HUES64 (cell line): ENCODE results near the gene IWS1.

Experiments used
- H3K27ac ChIP-seq: 2 replicates; pipeline ENCODE4 v1.7.0; 2013; ENCODE audit warnings: low read depth, low read length, inconsistent platforms
- H3K27me3 ChIP-seq: 2 replicates; pipeline ENCODE4 v1.6.1; 2013; ENCODE audit warnings: mild to moderate bottlenecking, low read length; ENCODE audit not compliant: insufficient read depth
- H3K36me3 ChIP-seq: 2 replicates; pipeline ENCODE4 v1.6.1; 2013; ENCODE audit warnings: mild to moderate bottlenecking, low read length; ENCODE audit not compliant: insufficient read depth
- H3K4me1 ChIP-seq: 2 replicates; pipeline ENCODE4 v1.6.1; 2013; ENCODE audit warnings: mild to moderate bottlenecking, low read length, moderate library complexity; ENCODE audit not compliant: insufficient read depth
- H3K4me3 ChIP-seq: 2 replicates; pipeline ENCODE4 v1.5.1; 2013; ENCODE audit warnings: mild to moderate bottlenecking, low read length, moderate library complexity
- H3K9ac ChIP-seq: 2 replicates; pipeline ENCODE4 v1.6.1; 2013; ENCODE audit warnings: mild to moderate bottlenecking, low read depth, low read length
- H3K9me3 ChIP-seq: 2 replicates; pipeline ENCODE4 v1.6.1; 2013; ENCODE audit warnings: low read depth, low read length; ENCODE audit not compliant: insufficient read depth
- WGBS: fragments of 150-250, 120-280 bp; methylation state at CpG from one replicate; pipeline ENCODE4 v1.1.7; 2013; ENCODE audit warnings: missing lambda C conversion rate; 5-methylcytosine and 5-hydroxymethylcytosine counted together

Gene IWS1

GRCh38 chr2:127512362-127512761, 13.9 kb downstream of the IWS1 start:
- H3K9me3 ChIP-seq = no peaks in the 10 kb centered on the region
- peaks cover 26% of the 10 kb centered on the region for H3K4me1 ChIP-seq
- WGBS = 95% methylated on average over 4 of the region's 4 CpGs
- H3K27me3 ChIP-seq = no peaks in the 10 kb centered on the region
- no peak overlapping the region for H3K27ac ChIP-seq
- H3K4me3 ChIP-seq = no peak overlapping the region
- peaks cover 37% of the 10 kb centered on the region for H3K36me3 ChIP-seq
- no peak overlapping the region for H3K9ac ChIP-seq

GRCh38 chr2:127511917-127512316, 14.4 kb downstream of the IWS1 start:
- WGBS = no CpG with 5 or more reads among the region's 1 CpG
- H3K27me3 ChIP-seq = no peaks in the 10 kb centered on the region
- H3K36me3 ChIP-seq = peaks cover 32% of the 10 kb centered on the region
- no peak overlapping the region for H3K9ac ChIP-seq
- H3K4me1 ChIP-seq = peaks cover 26% of the 10 kb centered on the region
- H3K4me3 ChIP-seq = no peak overlapping the region
- no peaks in the 10 kb centered on the region for H3K9me3 ChIP-seq
- H3K27ac ChIP-seq = no peak overlapping the region

- Histone ChIP-seq H3K9me3 (no peaks in the 10 kb centered on the region), H3K27ac (no peak overlapping the region), H3K36me3 (peaks cover 34% of the 10 kb centered on the region), H3K4me3 (no peak overlapping the region), H3K9ac (no peak overlapping the region), H3K27me3 (no peaks in the 10 kb centered on the region), H3K4me1 (peaks cover 26% of the 10 kb centered on the region)
- WGBS = 93% methylated on average over 6 of the region's 6 CpGs
Observed at GRCh38 chr2:127511090-127511695, 15.1 kb downstream of the IWS1 start.

GRCh38 chr2:127510073-127510472, 16.2 kb downstream of the IWS1 start:
- Histone ChIP-seq H3K9me3 (no peaks in the 10 kb centered on the region), H3K9ac (no peak overlapping the region), H3K27me3 (no peaks in the 10 kb centered on the region), H3K27ac (no peak overlapping the region), H3K4me3 (no peak overlapping the region), H3K36me3 (peaks cover 33% of the 10 kb centered on the region), H3K4me1 (peaks cover 17% of the 10 kb centered on the region; the same call in 1 of the 2 replicates)
- WGBS = 95% methylated on average over 2 of the region's 2 CpGs

- Histone ChIP-seq H3K36me3 (peaks cover 38% of the 10 kb centered on the region), H3K9me3 (no peaks in the 10 kb centered on the region), H3K27me3 (no peaks in the 10 kb centered on the region), H3K4me3 (no peak overlapping the region), H3K4me1 (0 out of 2 replicates have a peak, but pooled peaks cover 4% of the 10 kb centered on the region), H3K27ac (no peak overlapping the region), H3K9ac (no peak overlapping the region)
- WGBS = 90% methylated on average over 3 of the region's 3 CpGs
Observed at GRCh38 chr2:127508631-127509034, 17.7 kb downstream of the IWS1 start.

GRCh38 chr2:127508023-127508630, 18.2 kb downstream of the IWS1 start:
- WGBS = 91% methylated on average over 4 of the region's 4 CpGs
- Histone ChIP-seq H3K36me3 (peaks cover 43% of the 10 kb centered on the region), H3K27ac (no peak overlapping the region), H3K4me3 (no peak overlapping the region), H3K9ac (no peak overlapping the region), H3K9me3 (no peaks in the 10 kb centered on the region), H3K4me1 (no peaks in the 10 kb centered on the region), H3K27me3 (no peaks in the 10 kb centered on the region)

- H3K36me3 ChIP-seq = peaks cover 55% of the 10 kb centered on the region
- no peak overlapping the region for H3K9ac ChIP-seq
- 100% methylated on average over 1 of the region's 1 CpG for WGBS
- no peak overlapping the region for H3K27ac ChIP-seq
- H3K4me1 ChIP-seq = no peaks in the 10 kb centered on the region
- no peaks in the 10 kb centered on the region for H3K9me3 ChIP-seq
- no peak overlapping the region for H3K4me3 ChIP-seq
- no peaks in the 10 kb centered on the region for H3K27me3 ChIP-seq
Observed at GRCh38 chr2:127506510-127506909, 19.8 kb downstream of the IWS1 start.

GRCh38 chr2:127504552-127505430, 21.5 kb downstream of the IWS1 start:
- 92% methylated on average over 11 of the region's 11 CpGs for WGBS
- no peaks in the 10 kb centered on the region for H3K4me1 ChIP-seq
- H3K4me3 ChIP-seq = no peak overlapping the region
- no peak overlapping the region for H3K9ac ChIP-seq
- peaks cover 67% of the 10 kb centered on the region for H3K36me3 ChIP-seq
- H3K27me3 ChIP-seq = no peaks in the 10 kb centered on the region
- no peak overlapping the region for H3K27ac ChIP-seq
- H3K9me3 ChIP-seq = no peaks in the 10 kb centered on the region

GRCh38 chr2:127503491-127503890, 22.8 kb downstream of the IWS1 start:
- peaks cover 77% of the 10 kb centered on the region for H3K36me3 ChIP-seq
- H3K27me3 ChIP-seq = no peaks in the 10 kb centered on the region
- no peaks in the 10 kb centered on the region for H3K4me1 ChIP-seq
- no peak overlapping the region for H3K4me3 ChIP-seq
- WGBS = 97% methylated on average over 2 of the region's 2 CpGs
- H3K27ac ChIP-seq = no peak overlapping the region
- H3K9ac ChIP-seq = no peak overlapping the region
- H3K9me3 ChIP-seq = no peaks in the 10 kb centered on the region

- no peaks in the 10 kb centered on the region for H3K4me1 ChIP-seq
- WGBS = 88% methylated on average over 2 of the region's 2 CpGs
- no peak overlapping the region for H3K4me3 ChIP-seq
- no peaks in the 10 kb centered on the region for H3K9me3 ChIP-seq
- peaks cover 97% of the 10 kb centered on the region for H3K36me3 ChIP-seq
- H3K27ac ChIP-seq = no peak overlapping the region
- H3K27me3 ChIP-seq = no peaks in the 10 kb centered on the region
- no peak overlapping the region for H3K9ac ChIP-seq
Observed at GRCh38 chr2:127498386-127498785, 27.9 kb downstream of the IWS1 start.

GRCh38 chr2:127490283-127490682, 36.0 kb downstream of the IWS1 start:
- H3K9ac ChIP-seq = no peak overlapping the region
- H3K27ac ChIP-seq = no peak overlapping the region
- H3K9me3 ChIP-seq = no peaks in the 10 kb centered on the region
- peaks cover 99% of the 10 kb centered on the region for H3K36me3 ChIP-seq
- H3K4me1 ChIP-seq = no peaks in the 10 kb centered on the region
- WGBS = 100% methylated on average over 4 of the region's 4 CpGs
- H3K4me3 ChIP-seq = no peak overlapping the region
- no peaks in the 10 kb centered on the region for H3K27me3 ChIP-seq
